Fibroblast of villous mesenchyme (primary cell): Measurements from ENCODE around the gene PLXDC1. TPM values are rescaled to one million over a fixed set of nuclear protein-coding genes. Genes with fewer than 3 reads are reported as not detected.
A peak's percentile ranks its signal among the peaks of the same experiment; 100 is the strongest.

ENCODE experiments used
- DNase-seq: peaks from one replicate; pipeline ENCODE4 v3.0.0-alpha.2; 2010; ENCODE audit warnings: low read depth
- H3K4me3 ChIP-seq: 2 replicates; pipeline ENCODE4 v1.5.1; 2011; ENCODE audit warnings: low read depth, mild to moderate bottlenecking, low read length
- CTCF ChIP-seq: IDR thresholded peaks from 2 replicates; pipeline ENCODE4 v1.5.1; 2012; ENCODE audit warnings: low read depth, mild to moderate bottlenecking, low read length; ENCODE audit not compliant: insufficient read depth
- total RNA-seq: library from RNA; depleted of rRNA; stranded (reverse); fragments of >200 nt; gene quantifications from 2 replicates; pipeline ENCODE4 v1.2.3, GENCODE V29; 2012

Gene PLXDC1
- total RNA-seq, 1 donor = 0.43 TPM

GRCh38 chr17:39147221-39148185 is 3.9 kb downstream of the PLXDC1 start:
- no peak overlapping the region for H3K4me3 ChIP-seq
- DNase-seq = no peak

GRCh38 chr17:39146273-39146672 is 5.2 kb downstream of the PLXDC1 start:
- H3K4me3 ChIP-seq = no peak overlapping the region
- TF ChIP-seq CTCF = no peak
- no peak for DNase-seq

More at GRCh38 chr17:39147221-39148185, 3.9 kb downstream of the PLXDC1 start:
- no peak for TF ChIP-seq CTCF

DNA sequence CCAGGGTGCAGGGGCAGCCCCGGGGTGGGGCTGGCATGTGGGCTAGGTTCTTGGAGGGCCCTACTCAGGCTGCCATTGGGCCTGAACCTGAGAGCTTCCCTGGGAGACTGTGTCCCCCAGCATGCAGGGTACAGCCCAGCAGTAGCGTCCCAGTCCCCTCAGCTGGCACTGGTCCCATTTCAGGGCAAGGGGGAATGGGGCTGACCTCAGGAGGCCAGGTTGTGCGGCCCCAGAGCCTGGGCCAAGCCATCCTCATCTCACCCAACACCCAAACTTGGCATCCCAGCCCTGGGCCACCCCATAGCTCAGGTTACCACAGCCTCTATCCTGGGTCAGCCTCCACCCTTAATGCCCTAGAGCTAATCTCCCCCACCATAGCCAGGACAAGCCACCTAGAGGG is 6.3 kb downstream of the PLXDC1 start:
- no peak overlapping the region for H3K4me3 ChIP-seq
- no peak for TF ChIP-seq CTCF
- DNase-seq = no peak

GRCh38 chr17:39144416-39144840 is 7.0 kb downstream of the PLXDC1 start:
- no peak overlapping the region for H3K4me3 ChIP-seq
- peak; percentile 39 for DNase-seq
- TF ChIP-seq CTCF = no peak

- TF ChIP-seq CTCF = no peak
- DNase-seq = no peak
- H3K4me3 ChIP-seq = no peak overlapping the region
Measured at GRCh38 chr17:39143552-39144093, 7.8 kb downstream of the PLXDC1 start.

- no peak overlapping the region for H3K4me3 ChIP-seq
- no peak for DNase-seq
- TF ChIP-seq CTCF = no peak
Measured at GRCh38 chr17:39141915-39142664, 9.3 kb downstream of the PLXDC1 start.
